HepG2 (cell line): Measurements from ENCODE around the gene DPH2. TPM values are rescaled to one million over a fixed set of nuclear protein-coding genes. Genes with fewer than 3 reads are reported as not detected.
A peak's percentile ranks its signal among the peaks of the same experiment; 100 is the strongest.

Experiments used
- ASH2L ChIP-seq: fragments of 300-600, 200-600 bp; sonication (generic); IDR thresholded peaks from 2 replicates; pipeline ENCODE4 v1.7.0; 2017; ENCODE audit warnings: low read depth, mild to moderate bottlenecking, moderate library complexity, mixed read lengths, low read length; ENCODE audit not compliant: insufficient read length
- ELF3 ChIP-seq: IDR thresholded peaks from 2 replicates; pipeline ENCODE4 v1.6.1; 2016; ENCODE audit warnings: missing genetic modification reagents, missing compliant biosample characterization
- FOXO1 ChIP-seq: sonication (generic); formaldehyde crosslinking; IDR thresholded peaks from 2 replicates; pipeline ENCODE4 v1.4.0; 2020; ENCODE audit warnings: missing genetic modification reagents
- HNF4A ChIP-seq: sonication (generic); formaldehyde crosslinking; IDR thresholded peaks from 2 replicates; pipeline ENCODE4 v1.4.0; 2020; ENCODE audit warnings: missing genetic modification reagents
- HNRNPH1 ChIP-seq: fragments of 200-400 bp; formaldehyde crosslinking; optimal IDR thresholded peaks from 2 replicates; pipeline ENCODE3; 2017; ENCODE audit warnings: mild to moderate bottlenecking, low read depth, low read length
- HOXA5 ChIP-seq: sonication (generic); formaldehyde crosslinking; IDR thresholded peaks from 2 replicates; pipeline ENCODE4 v1.4.0; 2020; ENCODE audit warnings: missing genetic modification reagents
- KAT2B ChIP-seq: fragments of 150-350 bp; IDR thresholded peaks from 2 replicates; pipeline ENCODE4 v1.6.1; 2014; ENCODE audit warnings: low read depth, low read length, borderline replicate concordance
- MAFF ChIP-seq: IDR thresholded peaks from 2 replicates; pipeline ENCODE4 v1.6.1; 2011; ENCODE audit warnings: low read depth, low read length, improper control_type of control experiment
- MYNN ChIP-seq: sonication (generic); formaldehyde crosslinking; IDR thresholded peaks from 2 replicates; pipeline ENCODE4 v1.4.0; 2020; ENCODE audit warnings: mild to moderate bottlenecking, low read depth, missing genetic modification reagents
- PCBP2 ChIP-seq: fragments of 200-400 bp; formaldehyde crosslinking; optimal IDR thresholded peaks from 2 replicates; pipeline ENCODE3; 2018; ENCODE audit warnings: low read length, low read depth; ENCODE audit not compliant: poor library complexity, severe bottlenecking
- PRMT3 ChIP-seq: sonication (generic); formaldehyde crosslinking; IDR thresholded peaks from 2 replicates; pipeline ENCODE4 v1.8.1; 2022; ENCODE audit warnings: low read depth, mild to moderate bottlenecking, moderate library complexity, missing genetic modification reagents, borderline replicate concordance
- RAD51 ChIP-seq: fragments of 450-650 bp; IDR thresholded peaks from 2 replicates; pipeline ENCODE4 v1.6.1; 2016; ENCODE audit warnings: borderline replicate concordance
- SKI ChIP-seq: fragments of 450-650 bp; IDR thresholded peaks from one replicate; pipeline ENCODE4 v1.6.1; 2018; ENCODE audit warnings: mild to moderate bottlenecking; ENCODE audit not compliant: partially characterized antibody
- SOX6 ChIP-seq, 2 experiments: fragments of 450-650 bp in 1 of 2; sonication (generic) in 1 of 2; formaldehyde crosslinking in 1 of 2; IDR thresholded peaks; 2 replicates each; pipeline versions ENCODE4 v1.4.0 to v1.6.1; 2017 to 2020; ENCODE audit warnings: antibody characterized with exemption in 1 of 2, mild to moderate bottlenecking in 1 of 2, missing genetic modification reagents in 1 of 2
- TBX3 ChIP-seq: fragments of 450-650 bp; IDR thresholded peaks from 2 replicates; pipeline ENCODE4 v1.6.1; 2017; ENCODE audit warnings: antibody characterized with exemption, mild to moderate bottlenecking, inconsistent platforms, borderline replicate concordance
- ZNF660 ChIP-seq: sonication (generic); formaldehyde crosslinking; IDR thresholded peaks from 2 replicates; pipeline ENCODE4 v1.5.1; 2020; ENCODE audit warnings: mild to moderate bottlenecking, low read depth, missing genetic modification reagents, borderline replicate concordance
- polyA plus RNA-seq, 8 experiments: library from polyadenylated mRNA; depleted of rRNA in 3 of 8; stranded (reverse) in 7 of 8; unstranded in 1 of 8; fragments of >200 nt; fragmentation: Illumina TruSeq in 4 of 8; extraction: Trizol in 4 of 8; gene quantifications; 2 replicates each; pipeline versions ENCODE4 v1.2.1 to v1.2.3, GENCODE V29; 2011 to 2016; ENCODE audit warnings: low read depth in 4 of 8, missing spikeins in 1 of 8, mixed read lengths in 1 of 8; ENCODE audit not compliant: insufficient read depth in 1 of 8
- total RNA-seq, 5 experiments: library from RNA; depleted of rRNA; stranded (reverse); fragments of >200 nt; fragmentation: Illumina TruSeq; extraction: Trizol; gene quantifications; 2 replicates each; pipeline ENCODE4 v1.2.3, GENCODE V29; 2016; ENCODE audit warnings: low read depth in 1 of 5
- TF ChIP-seq, protein P1 (sequence below): sonication (generic); formaldehyde crosslinking; IDR thresholded peaks from 2 replicates; pipeline ENCODE4 v1.5.0; 2020; ENCODE audit warnings: mild to moderate bottlenecking, missing genetic modification reagents, borderline replicate concordance
- TF ChIP-seq, protein P2 (sequence below): sonication (generic); formaldehyde crosslinking; IDR thresholded peaks from 2 replicates; pipeline ENCODE4 v1.4.0; 2020; ENCODE audit warnings: missing genetic modification reagents
- TF ChIP-seq, protein P3 (sequence below): fragments of 450-650 bp; IDR thresholded peaks from 2 replicates; pipeline ENCODE4 v1.6.1; 2017; ENCODE audit warnings: mild to moderate bottlenecking
- TF ChIP-seq, protein P4 (sequence below): fragments of 450-650 bp; IDR thresholded peaks from 2 replicates; pipeline ENCODE4 v1.6.1; 2017
- TF ChIP-seq, protein P5 (sequence below): IDR thresholded peaks from 2 replicates; pipeline ENCODE4 v1.6.1; 2012; ENCODE audit warnings: inconsistent platforms

Gene DPH2
- total and polyA plus RNA-seq, 2 of the 13 experiments (the other 11 are each of a cell fraction or from before 2014, with no cell fraction given) = 32.2 to 38.3 TPM

DNA sequence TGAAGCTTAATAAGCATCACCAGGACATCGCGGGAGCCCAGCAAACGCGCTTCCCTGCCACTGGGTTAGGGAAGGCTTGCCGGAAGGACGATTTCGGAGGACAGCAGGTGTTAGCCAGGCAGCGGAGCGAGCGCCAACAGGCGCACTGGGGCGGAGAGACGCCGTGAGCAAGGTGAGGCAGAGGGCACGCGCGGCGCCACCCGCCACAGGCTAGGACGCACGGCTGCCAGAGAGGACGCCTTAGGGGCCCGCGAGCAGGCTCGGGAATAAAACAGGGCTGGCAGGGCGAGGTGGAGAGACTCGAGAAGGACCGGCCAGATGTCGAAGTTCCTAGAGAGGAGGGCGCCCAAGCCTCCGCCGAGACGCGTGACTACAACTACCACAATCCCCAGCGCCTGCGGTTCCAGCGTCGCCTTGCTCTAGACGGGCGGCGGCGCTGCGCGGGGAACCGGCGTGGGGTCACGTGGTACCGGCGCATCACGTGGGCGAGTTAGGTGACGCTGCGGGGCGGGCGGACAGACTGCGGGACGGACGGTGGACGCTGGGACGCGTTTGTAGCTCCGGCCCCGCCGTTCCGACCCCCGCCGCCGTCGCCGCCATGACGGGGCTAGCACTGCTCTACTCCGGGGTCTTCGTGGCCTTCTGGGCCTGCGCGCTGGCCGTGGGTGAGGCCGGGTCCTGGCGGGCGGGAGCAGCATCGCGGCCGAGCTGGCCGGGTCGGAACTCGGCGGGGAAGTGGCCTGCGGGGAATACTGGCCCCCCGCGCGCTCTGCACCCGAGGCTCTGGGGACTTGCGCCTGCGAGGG, 4.8 kb downstream of the DPH2 start, which contains the start of gene ATP6V0B (continued):
- TF ChIP-seq PCBP2 (no peak), ELF3 (CRISPR knock-in tag) (peak; percentile 39; the same call in 1 of the 2 replicates), MAFF (no peak), ASH2L (peak; percentile 34), PRMT3 (CRISPR knock-in tag) (no peak), MYNN (CRISPR knock-in tag) (peak; percentile 65; the same call in 1 of the 2 replicates), KAT2B (no peak), RAD51 (peak; percentile 99), HNF4A (CRISPR knock-in tag) (no peak), HNRNPH1 (no peak), SKI (no peak), HOXA5 (CRISPR knock-in tag) (peak; percentile 68; the same call in 1 of the 2 replicates), TBX3 (peak; percentile 47; the same call in 1 of the 2 replicates), FOXO1 (CRISPR knock-in tag) (peak; percentile 41; the same call in 1 of the 2 replicates), SOX6 (IDR thresholded peaks at IDR 0.05) (no peak), SOX6 (CRISPR knock-in tag; IDR thresholded peaks at IDR 0.05) (peak; percentile 78), ZNF660 (no peak)
- TF ChIP-seq, protein P1, sequence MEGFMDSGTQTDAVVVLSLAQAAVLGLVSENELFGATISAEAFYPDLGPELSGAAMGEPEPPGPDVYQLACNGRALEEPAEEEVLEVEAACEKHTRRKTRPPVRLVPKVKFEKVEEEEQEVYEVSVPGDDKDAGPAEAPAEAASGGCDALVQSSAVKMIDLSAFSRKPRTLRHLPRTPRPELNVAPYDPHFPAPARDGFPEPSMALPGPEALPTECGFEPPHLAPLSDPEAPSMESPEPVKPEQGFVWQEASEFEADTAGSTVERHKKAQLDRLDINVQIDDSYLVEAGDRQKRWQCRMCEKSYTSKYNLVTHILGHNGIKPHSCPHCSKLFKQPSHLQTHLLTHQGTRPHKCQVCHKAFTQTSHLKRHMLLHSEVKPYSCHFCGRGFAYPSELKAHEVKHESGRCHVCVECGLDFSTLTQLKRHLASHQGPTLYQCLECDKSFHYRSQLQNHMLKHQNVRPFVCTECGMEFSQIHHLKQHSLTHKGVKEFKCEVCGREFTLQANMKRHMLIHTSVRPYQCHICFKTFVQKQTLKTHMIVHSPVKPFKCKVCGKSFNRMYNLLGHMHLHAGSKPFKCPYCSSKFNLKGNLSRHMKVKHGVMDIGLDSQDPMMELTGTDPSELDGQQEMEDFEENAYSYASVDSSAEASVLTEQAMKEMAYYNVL = 0 out of 2 replicates have a peak, but pooled peaks have one; percentile 50
- TF ChIP-seq, protein P2, sequence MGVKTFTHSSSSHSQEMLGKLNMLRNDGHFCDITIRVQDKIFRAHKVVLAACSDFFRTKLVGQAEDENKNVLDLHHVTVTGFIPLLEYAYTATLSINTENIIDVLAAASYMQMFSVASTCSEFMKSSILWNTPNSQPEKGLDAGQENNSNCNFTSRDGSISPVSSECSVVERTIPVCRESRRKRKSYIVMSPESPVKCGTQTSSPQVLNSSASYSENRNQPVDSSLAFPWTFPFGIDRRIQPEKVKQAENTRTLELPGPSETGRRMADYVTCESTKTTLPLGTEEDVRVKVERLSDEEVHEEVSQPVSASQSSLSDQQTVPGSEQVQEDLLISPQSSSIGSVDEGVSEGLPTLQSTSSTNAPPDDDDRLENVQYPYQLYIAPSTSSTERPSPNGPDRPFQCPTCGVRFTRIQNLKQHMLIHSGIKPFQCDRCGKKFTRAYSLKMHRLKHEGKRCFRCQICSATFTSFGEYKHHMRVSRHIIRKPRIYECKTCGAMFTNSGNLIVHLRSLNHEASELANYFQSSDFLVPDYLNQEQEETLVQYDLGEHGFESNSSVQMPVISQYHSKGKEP (CRISPR knock-in tag) = no peak
- TF ChIP-seq, protein P3, sequence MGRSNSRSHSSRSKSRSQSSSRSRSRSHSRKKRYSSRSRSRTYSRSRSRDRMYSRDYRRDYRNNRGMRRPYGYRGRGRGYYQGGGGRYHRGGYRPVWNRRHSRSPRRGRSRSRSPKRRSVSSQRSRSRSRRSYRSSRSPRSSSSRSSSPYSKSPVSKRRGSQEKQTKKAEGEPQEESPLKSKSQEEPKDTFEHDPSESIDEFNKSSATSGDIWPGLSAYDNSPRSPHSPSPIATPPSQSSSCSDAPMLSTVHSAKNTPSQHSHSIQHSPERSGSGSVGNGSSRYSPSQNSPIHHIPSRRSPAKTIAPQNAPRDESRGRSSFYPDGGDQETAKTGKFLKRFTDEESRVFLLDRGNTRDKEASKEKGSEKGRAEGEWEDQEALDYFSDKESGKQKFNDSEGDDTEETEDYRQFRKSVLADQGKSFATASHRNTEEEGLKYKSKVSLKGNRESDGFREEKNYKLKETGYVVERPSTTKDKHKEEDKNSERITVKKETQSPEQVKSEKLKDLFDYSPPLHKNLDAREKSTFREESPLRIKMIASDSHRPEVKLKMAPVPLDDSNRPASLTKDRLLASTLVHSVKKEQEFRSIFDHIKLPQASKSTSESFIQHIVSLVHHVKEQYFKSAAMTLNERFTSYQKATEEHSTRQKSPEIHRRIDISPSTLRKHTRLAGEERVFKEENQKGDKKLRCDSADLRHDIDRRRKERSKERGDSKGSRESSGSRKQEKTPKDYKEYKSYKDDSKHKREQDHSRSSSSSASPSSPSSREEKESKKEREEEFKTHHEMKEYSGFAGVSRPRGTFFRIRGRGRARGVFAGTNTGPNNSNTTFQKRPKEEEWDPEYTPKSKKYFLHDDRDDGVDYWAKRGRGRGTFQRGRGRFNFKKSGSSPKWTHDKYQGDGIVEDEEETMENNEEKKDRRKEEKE = no peak
- TF ChIP-seq, protein P4, sequence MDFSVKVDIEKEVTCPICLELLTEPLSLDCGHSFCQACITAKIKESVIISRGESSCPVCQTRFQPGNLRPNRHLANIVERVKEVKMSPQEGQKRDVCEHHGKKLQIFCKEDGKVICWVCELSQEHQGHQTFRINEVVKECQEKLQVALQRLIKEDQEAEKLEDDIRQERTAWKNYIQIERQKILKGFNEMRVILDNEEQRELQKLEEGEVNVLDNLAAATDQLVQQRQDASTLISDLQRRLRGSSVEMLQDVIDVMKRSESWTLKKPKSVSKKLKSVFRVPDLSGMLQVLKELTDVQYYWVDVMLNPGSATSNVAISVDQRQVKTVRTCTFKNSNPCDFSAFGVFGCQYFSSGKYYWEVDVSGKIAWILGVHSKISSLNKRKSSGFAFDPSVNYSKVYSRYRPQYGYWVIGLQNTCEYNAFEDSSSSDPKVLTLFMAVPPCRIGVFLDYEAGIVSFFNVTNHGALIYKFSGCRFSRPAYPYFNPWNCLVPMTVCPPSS = no peak
- TF ChIP-seq, protein P5, sequence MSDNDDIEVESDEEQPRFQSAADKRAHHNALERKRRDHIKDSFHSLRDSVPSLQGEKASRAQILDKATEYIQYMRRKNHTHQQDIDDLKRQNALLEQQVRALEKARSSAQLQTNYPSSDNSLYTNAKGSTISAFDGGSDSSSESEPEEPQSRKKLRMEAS = peak; percentile 92
